ENCODE results near the gene STX1B. TPM values are rescaled to one million over a fixed set of nuclear protein-coding genes. Genes with fewer than 3 reads are reported as not detected.

The STX1B gene
- total RNA-seq, 1 donor = 2.1 TPM

GRCh38 chr16:31042866-31043265, 32.4 kb upstream of the STX1B start:
- no peak for TF ChIP-seq CTCF (IDR thresholded peaks at IDR 0.05; ENCODE audit: insufficient read depth, low read length)
- no peak for DNase-seq (ENCODE audit: low read depth)
- no peak overlapping the region for H3K4me3 ChIP-seq (ENCODE audit: low read depth, low read length)

GRCh38 chr16:31038993-31039392, 28.6 kb upstream of the STX1B start:
- no peak for TF ChIP-seq CTCF (IDR thresholded peaks at IDR 0.05; ENCODE audit: insufficient read depth, low read length)
- no peak overlapping the region for H3K4me3 ChIP-seq (ENCODE audit: low read depth, low read length)
- no peak for DNase-seq (ENCODE audit: low read depth)

GRCh38 chr16:31036691-31037090, 26.3 kb upstream of the STX1B start:
- no peak for DNase-seq (ENCODE audit: low read depth)
- TF ChIP-seq CTCF (IDR thresholded peaks at IDR 0.05; ENCODE audit: insufficient read depth, low read length) = no peak
- H3K4me3 ChIP-seq (ENCODE audit: low read depth, low read length) = no peak overlapping the region

GRCh38 chr16:31033709-31034492, 23.5 kb upstream of the STX1B start:
- DNase-seq (ENCODE audit: low read depth) = peak; percentile 79
- peak overlapping the region; percentile 83 for H3K4me3 ChIP-seq (ENCODE audit: low read depth, low read length)
- TF ChIP-seq CTCF (IDR thresholded peaks at IDR 0.05; ENCODE audit: insufficient read depth, low read length) = no peak

GRCh38 chr16:31032736-31033708, 22.6 kb upstream of the STX1B start, which contains the start of gene STX4:
TSS of gene STX4 (plus strand) at chr16:31033558. CDS start at chr16:31033806, 248 bp downstream.
- no peak for TF ChIP-seq CTCF (IDR thresholded peaks at IDR 0.05; ENCODE audit: insufficient read depth, low read length)
- DNase-seq (ENCODE audit: low read depth) = peak; percentile 99
- peak within 1 kb of the TSS; percentile 83 for H3K4me3 ChIP-seq (ENCODE audit: low read depth, low read length)

- DNase-seq (ENCODE audit: low read depth) = no peak
- TF ChIP-seq CTCF (IDR thresholded peaks at IDR 0.05; ENCODE audit: insufficient read depth, low read length) = no peak
These were observed 20.8 kb upstream of the STX1B start for GRCh38 chr16:31031276-31031675.

More at GRCh38 chr16:31031276-31031675, 20.8 kb upstream of the STX1B start:
- no peak overlapping the region for H3K4me3 ChIP-seq (ENCODE audit: low read depth, low read length)
